ENCODE measurements around the gene OR5H2. TPM values are rescaled to one million over a fixed set of nuclear protein-coding genes. Genes with fewer than 3 reads are reported as not detected.
"Not testable (repeated sequence)": the region's sequence is repeated elsewhere in the genome, so short reads cannot be mapped to it uniquely, and the experiment has no call there.

OR5H2 gene
- not detected for total RNA-seq
- long read RNA-seq, result 0 reads

DNA sequence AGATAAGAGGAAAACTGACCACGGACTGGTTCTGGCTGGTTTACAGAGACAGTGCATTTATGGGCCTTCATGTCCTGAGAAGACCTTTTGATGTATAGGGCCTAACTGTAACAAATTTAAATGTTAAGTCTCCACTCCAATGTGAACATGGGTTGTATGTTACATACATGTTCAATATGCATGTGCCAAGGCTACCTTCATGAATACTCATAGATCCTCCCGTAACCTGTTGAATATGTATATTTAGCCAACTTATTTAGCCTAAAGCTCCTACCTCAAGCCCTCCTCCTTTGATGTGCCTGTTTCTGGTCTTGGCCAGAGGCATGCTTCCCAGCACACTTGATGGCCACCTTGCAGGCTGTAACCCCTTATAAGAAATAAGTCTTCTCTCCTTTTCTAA is at the start of gene OR5H2:
OR5H2 (plus strand) TSS at position 301 of the 400 bp plus-strand sequence. CDS start 398 bp downstream, outside the sequence.
- Histone ChIP-seq H3K4me3 (no peak within 1 kb of the TSS), H3K4me1 (no peaks in the 10 kb centered on the region), H3K9me3 (no peaks in the 10 kb centered on the region), H3K36me3 (no peaks in the 10 kb centered on the region), H3K27ac (no peak within 1 kb of the TSS), H3K27me3 (no peaks in the 10 kb centered on the region)
- TF ChIP-seq, protein P1, sequence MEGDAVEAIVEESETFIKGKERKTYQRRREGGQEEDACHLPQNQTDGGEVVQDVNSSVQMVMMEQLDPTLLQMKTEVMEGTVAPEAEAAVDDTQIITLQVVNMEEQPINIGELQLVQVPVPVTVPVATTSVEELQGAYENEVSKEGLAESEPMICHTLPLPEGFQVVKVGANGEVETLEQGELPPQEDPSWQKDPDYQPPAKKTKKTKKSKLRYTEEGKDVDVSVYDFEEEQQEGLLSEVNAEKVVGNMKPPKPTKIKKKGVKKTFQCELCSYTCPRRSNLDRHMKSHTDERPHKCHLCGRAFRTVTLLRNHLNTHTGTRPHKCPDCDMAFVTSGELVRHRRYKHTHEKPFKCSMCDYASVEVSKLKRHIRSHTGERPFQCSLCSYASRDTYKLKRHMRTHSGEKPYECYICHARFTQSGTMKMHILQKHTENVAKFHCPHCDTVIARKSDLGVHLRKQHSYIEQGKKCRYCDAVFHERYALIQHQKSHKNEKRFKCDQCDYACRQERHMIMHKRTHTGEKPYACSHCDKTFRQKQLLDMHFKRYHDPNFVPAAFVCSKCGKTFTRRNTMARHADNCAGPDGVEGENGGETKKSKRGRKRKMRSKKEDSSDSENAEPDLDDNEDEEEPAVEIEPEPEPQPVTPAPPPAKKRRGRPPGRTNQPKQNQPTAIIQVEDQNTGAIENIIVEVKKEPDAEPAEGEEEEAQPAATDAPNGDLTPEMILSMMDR (IDR thresholded peaks at IDR 0.05), result no peak
- ATAC-seq, result no peak
- intact Hi-C loops (cut with DNase I), result no loop called here
- DNase-seq, result no peak

DNA sequence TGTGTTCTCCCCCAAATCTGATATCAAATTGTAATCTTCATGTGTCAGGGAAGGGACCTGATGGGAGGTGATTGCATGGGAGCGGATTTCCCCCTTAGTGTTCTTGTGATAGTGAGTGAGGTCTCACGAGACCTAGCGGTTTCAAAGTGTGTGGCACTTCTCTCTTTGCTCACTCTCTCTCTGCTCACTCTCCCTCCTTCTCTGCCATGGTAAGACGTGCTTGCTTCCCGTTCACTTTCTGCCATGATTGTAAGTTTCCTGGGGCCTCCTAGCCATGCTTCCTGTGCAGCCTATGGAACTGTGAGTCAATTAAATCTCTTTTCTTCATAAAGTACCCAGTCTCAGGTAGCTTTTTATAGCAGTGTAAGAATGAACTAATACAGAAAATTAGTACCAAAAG is 48.8 kb upstream of the OR5H2 start:
- no peak overlapping the region for H3K27ac ChIP-seq
- H3K9me3 ChIP-seq, result no peaks in the 10 kb centered on the region
- no peaks in the 10 kb centered on the region for H3K27me3 ChIP-seq
- intact Hi-C loops (cut with DNase I), result no loop called here
- ATAC-seq, result no peak
- H3K4me1 ChIP-seq, result no peaks in the 10 kb centered on the region
- no peaks in the 10 kb centered on the region for H3K36me3 ChIP-seq
- TF ChIP-seq, protein P1 (IDR thresholded peaks at IDR 0.05), result no peak
- no peak overlapping the region for H3K4me3 ChIP-seq
- DNase-seq, result no peak

DNA sequence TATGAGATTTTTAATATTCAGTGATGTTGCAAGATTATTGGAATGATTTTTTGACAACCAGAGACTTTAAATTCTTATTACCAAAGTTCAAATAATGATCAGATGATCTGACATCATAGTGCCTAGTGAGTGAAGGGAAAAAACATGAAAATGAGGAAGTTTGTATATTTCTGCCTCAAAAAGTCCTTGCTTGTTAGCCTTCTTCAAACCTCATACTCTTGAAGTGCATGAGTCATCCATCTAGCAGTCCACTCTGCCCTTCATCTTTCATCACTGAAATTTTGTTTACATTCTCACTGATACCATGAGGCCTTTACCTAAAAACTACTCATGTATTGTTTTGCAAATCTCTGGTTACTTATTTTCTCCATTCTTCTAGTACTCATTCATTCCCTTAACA is 42.2 kb upstream of the OR5H2 start:
- DNase-seq, result no peak
- Histone ChIP-seq H3K36me3 (no peaks in the 10 kb centered on the region), H3K9me3 (no peaks in the 10 kb centered on the region), H3K4me1 (no peaks in the 10 kb centered on the region), H3K4me3 (no peak overlapping the region), H3K27ac (no peak overlapping the region), H3K27me3 (no peaks in the 10 kb centered on the region)
- TF ChIP-seq, protein P1 (IDR thresholded peaks at IDR 0.05), result no peak
- intact Hi-C loops (cut with DNase I), result no loop called here
- peak; percentile 37 for ATAC-seq

DNA sequence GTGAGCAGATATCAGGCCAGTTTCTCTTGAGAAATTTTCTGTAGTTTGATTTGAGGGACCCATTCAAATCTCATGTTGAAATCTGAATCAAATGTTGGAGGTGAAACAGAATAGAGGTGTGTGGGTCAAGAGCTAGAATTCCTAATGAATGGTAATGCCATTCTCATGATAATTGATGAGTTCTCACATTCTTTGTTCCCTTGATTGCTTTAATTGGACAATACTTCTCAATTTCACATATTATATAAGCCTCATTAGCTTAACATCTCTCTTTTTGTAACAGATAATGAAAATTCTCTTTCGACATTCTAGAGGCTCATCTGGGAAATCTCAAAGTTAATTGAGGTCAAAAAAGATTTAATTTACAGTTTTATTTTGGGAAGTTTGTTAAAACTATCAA is 40.1 kb upstream of the OR5H2 start:
- no peaks in the 10 kb centered on the region for H3K36me3 ChIP-seq
- ATAC-seq (no peak), DNase-seq (no peak)
- no peaks in the 10 kb centered on the region for H3K4me1 ChIP-seq
- no peaks in the 10 kb centered on the region for H3K27me3 ChIP-seq
- TF ChIP-seq, protein P1 (IDR thresholded peaks at IDR 0.05), result no peak
- no peaks in the 10 kb centered on the region for H3K9me3 ChIP-seq
- H3K4me3 ChIP-seq, result no peak overlapping the region
- intact Hi-C loops (cut with DNase I), result no loop called here
- H3K27ac ChIP-seq, result no peak overlapping the region

DNA sequence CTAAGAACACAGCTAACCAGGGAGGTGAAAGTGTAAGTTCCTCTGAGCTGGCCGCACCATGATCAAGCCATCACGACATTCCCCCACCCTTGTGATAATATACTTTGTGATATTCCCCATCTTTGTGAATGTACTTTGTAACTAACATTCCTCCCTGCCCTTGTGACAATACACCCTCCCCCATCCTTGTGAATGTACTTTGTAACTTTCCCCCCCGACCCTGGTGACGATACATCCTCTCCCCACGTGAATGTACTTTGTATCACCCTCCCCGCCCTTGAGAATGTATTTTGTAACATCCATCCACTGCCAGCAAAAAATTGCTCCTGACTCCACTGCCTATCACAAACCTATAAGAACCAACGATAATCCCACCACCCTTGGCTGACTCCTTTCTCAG is 38.5 kb upstream of the OR5H2 start:
- Histone ChIP-seq H3K4me3 (no peak overlapping the region), H3K4me1 (no peaks in the 10 kb centered on the region), H3K36me3 (no peaks in the 10 kb centered on the region), H3K27me3 (no peaks in the 10 kb centered on the region), H3K27ac (no peak overlapping the region), H3K9me3 (no peaks in the 10 kb centered on the region)
- ATAC-seq (no peak), DNase-seq (no peak)
- intact Hi-C loops (cut with DNase I), result no loop called here
- TF ChIP-seq, protein P1 (IDR thresholded peaks at IDR 0.05), result no peak

DNA sequence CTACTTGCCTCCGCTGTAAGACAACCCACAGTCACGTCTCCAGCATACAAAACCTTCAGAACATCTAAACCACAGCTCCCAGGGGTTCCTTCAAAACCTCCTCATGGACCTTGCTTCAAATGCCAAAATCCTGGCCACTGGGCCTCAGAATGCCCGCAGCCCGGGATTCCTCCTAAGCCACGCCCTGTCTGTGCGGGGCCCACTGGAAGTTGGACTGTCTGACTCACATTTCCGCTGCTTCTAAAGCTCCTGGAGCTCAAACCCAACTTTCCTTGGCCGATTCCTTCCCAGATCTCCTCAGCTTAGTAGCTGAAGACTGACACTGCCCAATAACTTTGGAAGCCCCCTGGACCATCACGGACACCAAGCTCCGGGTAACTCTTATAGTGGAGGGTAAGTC is 36.2 kb upstream of the OR5H2 start:
- ATAC-seq (no peak), DNase-seq (no peak)
- Histone ChIP-seq H3K27ac (no peak overlapping the region), H3K4me3 (no peak overlapping the region), H3K4me1 (no peaks in the 10 kb centered on the region), H3K9me3 (no peaks in the 10 kb centered on the region), H3K36me3 (no peaks in the 10 kb centered on the region), H3K27me3 (no peaks in the 10 kb centered on the region)
- intact Hi-C loops (cut with DNase I), result no loop called here
- TF ChIP-seq, protein P1 (IDR thresholded peaks at IDR 0.05), result no peak

DNA sequence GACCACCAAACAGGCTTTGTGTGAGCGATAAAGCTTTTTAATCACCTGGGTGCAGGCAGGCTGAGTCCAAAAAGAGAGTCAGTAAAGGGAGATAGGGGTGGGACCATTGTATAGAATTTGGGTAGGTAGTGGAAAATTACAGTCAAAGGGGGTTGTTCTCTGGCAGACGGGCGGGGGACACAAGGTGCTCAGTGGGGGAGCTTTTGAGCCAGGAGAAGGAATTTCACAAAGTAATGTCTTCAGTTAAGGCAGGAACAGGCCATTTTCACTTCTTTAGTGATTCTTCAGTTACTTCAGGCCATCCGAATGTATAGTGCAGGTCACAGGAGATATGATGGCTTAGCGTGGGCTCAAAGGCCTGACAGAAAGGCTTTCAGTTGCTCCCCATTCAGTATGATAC is 26.3 kb upstream of the OR5H2 start:
- H3K4me1 ChIP-seq; ATAC-seq; H3K27ac ChIP-seq; H3K27me3 ChIP-seq; H3K4me3 ChIP-seq; H3K9me3 ChIP-seq; DNase-seq; intact Hi-C loops (cut with DNase I); H3K36me3 ChIP-seq: not testable (repeated sequence)
